HepG2 (cell line): Measurements from ENCODE around the gene AMOT. TPM values are rescaled to one million over a fixed set of nuclear protein-coding genes. Genes with fewer than 3 reads are reported as not detected.

ENCODE experiments used
- PAWR ChIP-seq: sonication (generic); formaldehyde crosslinking; IDR thresholded peaks from 2 replicates; pipeline ENCODE4 v1.4.0; 2020; ENCODE audit warnings: missing genetic modification reagents, mild to moderate bottlenecking, borderline replicate concordance
- STAG1 ChIP-seq: sonication (generic); formaldehyde crosslinking; IDR thresholded peaks from 2 replicates; pipeline ENCODE4 v1.4.0; 2020; ENCODE audit warnings: missing genetic modification reagents
- ZBTB40 ChIP-seq, 2 experiments: fragments of 450-650 bp in 1 of 2; sonication (generic) in 1 of 2; formaldehyde crosslinking in 1 of 2; IDR thresholded peaks; 2 replicates each; pipeline versions ENCODE4 v1.6.1 to v1.8.0; 2016 to 2022; ENCODE audit warnings: antibody characterized with exemption in 1 of 2, mild to moderate bottlenecking in 1 of 2, missing genetic modification reagents in 1 of 2
- ZFP62 ChIP-seq: sonication (generic); formaldehyde crosslinking; IDR thresholded peaks from 2 replicates; pipeline ENCODE4 v1.4.0; 2020; ENCODE audit warnings: missing genetic modification reagents
- ZNF205 ChIP-seq: IDR thresholded peaks from 2 replicates; pipeline ENCODE4 v1.6.1; 2018; ENCODE audit warnings: missing biosample characterization, missing genetic modification reagents
- polyA plus RNA-seq, 8 experiments: library from polyadenylated mRNA; depleted of rRNA in 3 of 8; stranded (reverse) in 7 of 8; unstranded in 1 of 8; fragments of >200 nt; fragmentation: Illumina TruSeq in 4 of 8; extraction: Trizol in 4 of 8; gene quantifications; 2 replicates each; pipeline versions ENCODE4 v1.2.1 to v1.2.3, GENCODE V29; 2011 to 2016; ENCODE audit warnings: low read depth in 4 of 8, missing spikeins in 1 of 8, mixed read lengths in 1 of 8; ENCODE audit not compliant: insufficient read depth in 1 of 8
- total RNA-seq, 5 experiments: library from RNA; depleted of rRNA; stranded (reverse); fragments of >200 nt; fragmentation: Illumina TruSeq; extraction: Trizol; gene quantifications; 2 replicates each; pipeline ENCODE4 v1.2.3, GENCODE V29; 2016; ENCODE audit warnings: low read depth in 1 of 5

AMOT gene
- total and polyA plus RNA-seq, 2 of the 13 experiments (the other 11 are each of a cell fraction or from before 2014, with no cell fraction given), result 0.13 to 0.91 TPM

- TF ChIP-seq PAWR (no peak), STAG1 (CRISPR knock-in tag) (peak; percentile 25; the same call in 1 of the 2 replicates), ZNF205 (no peak), ZFP62 (no peak), ZBTB40 (IDR thresholded peaks at IDR 0.05) (no peak), ZBTB40 (CRISPR knock-in tag; IDR thresholded peaks at IDR 0.05) (no peak)
Observed at GRCh38 chrX:112760697-112761096, 79.9 kb downstream of the AMOT start (continued).
